ENCODE data around the gene SARS1. TPM values are rescaled to one million over a fixed set of nuclear protein-coding genes. Genes with fewer than 3 reads are reported as not detected.
"Not testable (repeated sequence)": the region's sequence is repeated elsewhere in the genome, so short reads cannot be mapped to it uniquely, and the experiment has no call there.

SARS1 gene
- total and polyA plus RNA-seq, 7 experiments from 2014 or later = 110 to 179 (median 135) TPM

- DNase-seq = no peak
These were observed 68.2 kb downstream of the SARS1 start for GRCh38 chr1:109281680-109282496.

GRCh38 chr1:109282497-109282951 lies 68.8 kb downstream of the SARS1 start:
- Mint-ChIP-seq H3K9me3 (no peaks in the 10 kb centered on the region), H3K36me3 (peaks cover 0 to 9% (median 0%) of the 10 kb centered on the region in 5 donors), H3K4me3 (peak overlapping the region; percentile 89 to 99 (median 96)), H3K27me3 (peaks cover 0 to 4% (median 0%) of the 10 kb centered on the region in 5 donors), H3K27ac (peak overlapping the region in 7 of 9 donors; percentile 55 to 93 (median 78)), H3K4me1 (peaks cover 6 to 31% (median 14%) of the 10 kb centered on the region in 7 donors)
- Histone ChIP-seq H3K4me3 (ENCODE audit: low read length) (peak overlapping the region; percentile 92), H3K9me3 (ENCODE audit: control insufficient read depth in 2 of 3, low read length in 3 of 3) (no peaks in the 10 kb centered on the region), H3K27ac (ENCODE audit: low read depth, low read length) (peak overlapping the region; percentile 65), H3K36me3 (ENCODE audit: control insufficient read depth in 2 of 3, insufficient read depth in 3 of 3, low read length in 3 of 3) (no peaks in the 10 kb centered on the region), H3K4me1 (ENCODE audit: control insufficient read depth in 2 of 2, insufficient read depth in 2 of 2, low read length in 2 of 2) (peaks cover 8 to 11% of the 10 kb centered on the region in 2 donors), H3K27me3 (ENCODE audit: control insufficient read depth in 2 of 2, insufficient read depth in 2 of 2, low read length in 2 of 2) (no peaks in the 10 kb centered on the region)
- ChIA-PET CTCF (interaction anchor here (0.7 to 4.5 kb wide), 6 partner anchors 20 to 250 kb away, joined by 3 to 22 read pairs (median 4); no protein-coding TSS in a partner anchor), POLR2A (interaction anchor here (1.3 to 1.7 kb wide), 5 partner anchors 69 to 752 kb away, joined by 4 to 5 read pairs (median 4); partner anchors contain the start of genes SARS1 and STRIP1)
- no peak for DNase-seq
- ATAC-seq = no peak
- intact Hi-C loops (cut with micrococcal nuclease) = loop anchor here in 1 of 2 donors (2.0 to 10.0 kb wide), 2 partner anchors 318 to 338 kb away; partner anchors contain the start of gene CLCC1

More at GRCh38 chr1:109281680-109282496, 68.2 kb downstream of the SARS1 start:
- H3K4me3 ChIP-seq (ENCODE audit: low read length) = no peak overlapping the region
- H3K4me1 Mint-ChIP-seq = peaks cover 6 to 36% (median 18%) of the 10 kb centered on the region in 7 donors
- no peak overlapping the region for H3K27ac ChIP-seq (ENCODE audit: low read depth, low read length)
- H3K4me3 Mint-ChIP-seq = peak overlapping the region; percentile 89 to 99 (median 96)
- H3K27me3 ChIP-seq (ENCODE audit: control insufficient read depth in 2 of 2, insufficient read depth in 2 of 2, low read length in 2 of 2) = no peaks in the 10 kb centered on the region
- H3K36me3 ChIP-seq (ENCODE audit: control insufficient read depth in 2 of 3, insufficient read depth in 3 of 3, low read length in 3 of 3) = no peaks in the 10 kb centered on the region
- no peaks in the 10 kb centered on the region for H3K9me3 ChIP-seq (ENCODE audit: control insufficient read depth in 2 of 3, low read length in 3 of 3)
- peaks cover 0 to 9% (median 0%) of the 10 kb centered on the region in 5 donors for H3K36me3 Mint-ChIP-seq
- peak overlapping the region in 2 of 9 donors; percentile 70 to 78 for H3K27ac Mint-ChIP-seq
- peaks cover 0 to 4% (median 0%) of the 10 kb centered on the region in 5 donors for H3K27me3 Mint-ChIP-seq
- CTCF ChIA-PET = interaction anchor here (1.0 to 5.5 kb wide), 5 partner anchors 110 to 250 kb away, joined by 4 to 62 read pairs (median 11); partner anchors contain the start of gene SORT1
- H3K9me3 Mint-ChIP-seq = no peaks in the 10 kb centered on the region
- POLR2A ChIA-PET = interaction anchor here (1.3 to 1.7 kb wide), 3 partner anchors 144 to 201 kb away, joined by 4 read pairs; no protein-coding TSS in a partner anchor
- peaks cover 8 to 11% of the 10 kb centered on the region in 2 donors for H3K4me1 ChIP-seq (ENCODE audit: control insufficient read depth in 2 of 2, insufficient read depth in 2 of 2, low read length in 2 of 2)
- ATAC-seq = no peak
- intact Hi-C loops (cut with micrococcal nuclease) = loop anchor here in 1 of 2 donors (2.0 to 10.0 kb wide), 2 partner anchors 317 to 339 kb away; partner anchors contain the start of gene CLCC1

GRCh38 chr1:109282952-109283747 lies 69.4 kb downstream of the SARS1 start, which contains the start of gene PSRC1:
PSRC1 (minus strand) TSS chr1:109283145.
- intact Hi-C loops (cut with micrococcal nuclease) = loop anchor here (1.0 to 10.0 kb wide), 11 partner anchors 20 to 338 kb away; partner anchors contain the start of genes ATXN7L2 (in 2 of the 2), CELSR2 (in 2 of the 2), SARS1 (in 2 of the 2) and CLCC1 (in 1 of the 2)
- peak within 1 kb of the TSS; percentile 92 for H3K4me3 ChIP-seq (ENCODE audit: low read length)

GRCh38 chr1:109283748-109284600 lies 70.3 kb downstream of the SARS1 start:
- ChIA-PET POLR2A (interaction anchor here (1.4 to 1.7 kb wide), 4 partner anchors 70 to 750 kb away, joined by 4 to 5 read pairs (median 4); partner anchors contain the start of genes SARS1 and STRIP1), CTCF (interaction anchor here (1.2 to 4.5 kb wide), 2 partner anchors 8 to 248 kb away, joined by 4 to 22 read pairs; no protein-coding TSS in a partner anchor)
- H3K27ac Mint-ChIP-seq = peak overlapping the region; percentile 55 to 94 (median 88)
- intact Hi-C loops (cut with micrococcal nuclease) = loop anchor here (1.0 to 10.0 kb wide), 11 partner anchors 21 to 337 kb away; partner anchors contain the start of genes ATXN7L2 (in 2 of the 2), CELSR2 (in 2 of the 2), SARS1 (in 2 of the 2) and CLCC1 (in 1 of the 2)
- H3K9me3 ChIP-seq (ENCODE audit: control insufficient read depth in 2 of 3, low read length in 3 of 3) = no peaks in the 10 kb centered on the region
- H3K4me3 ChIP-seq (ENCODE audit: low read length) = peak overlapping the region; percentile 92
- H3K27me3 Mint-ChIP-seq = peaks cover 0 to 15% (median 0%) of the 10 kb centered on the region in 5 donors
- H3K27ac ChIP-seq (ENCODE audit: low read depth, low read length) = peak overlapping the region; percentile 65
- ATAC-seq (no peak), DNase-seq (no peak)
- peaks cover 0 to 9% (median 0%) of the 10 kb centered on the region in 5 donors for H3K36me3 Mint-ChIP-seq
- H3K4me1 Mint-ChIP-seq = peaks cover 6 to 29% (median 14%) of the 10 kb centered on the region in 7 donors
- no peaks in the 10 kb centered on the region for H3K9me3 Mint-ChIP-seq
- H3K27me3 ChIP-seq (ENCODE audit: control insufficient read depth in 2 of 2, insufficient read depth in 2 of 2, low read length in 2 of 2) = no peaks in the 10 kb centered on the region
- peaks cover 8 to 11% of the 10 kb centered on the region in 2 donors for H3K4me1 ChIP-seq (ENCODE audit: control insufficient read depth in 2 of 2, insufficient read depth in 2 of 2, low read length in 2 of 2)
- peak overlapping the region; percentile 89 to 99 (median 96) for H3K4me3 Mint-ChIP-seq
- no peaks in the 10 kb centered on the region for H3K36me3 ChIP-seq (ENCODE audit: control insufficient read depth in 2 of 3, insufficient read depth in 3 of 3, low read length in 3 of 3)

More at GRCh38 chr1:109282952-109283747, 69.4 kb downstream of the SARS1 start, which contains the start of gene PSRC1:
- H3K36me3 Mint-ChIP-seq = peaks cover 0 to 9% (median 0%) of the 10 kb centered on the region in 5 donors
- no peaks in the 10 kb centered on the region for H3K27me3 ChIP-seq (ENCODE audit: control insufficient read depth in 2 of 2, insufficient read depth in 2 of 2, low read length in 2 of 2)
- peak within 1 kb of the TSS; percentile 65 for H3K27ac ChIP-seq (ENCODE audit: low read depth, low read length)
- CTCF ChIA-PET = interaction anchor here (0.7 to 4.5 kb wide), 8 partner anchors 9 to 249 kb away, joined by 3 to 22 read pairs (median 4); no protein-coding TSS in a partner anchor
- peaks cover 6 to 29% (median 14%) of the 10 kb centered on the region in 7 donors for H3K4me1 Mint-ChIP-seq
- POLR2A ChIA-PET = interaction anchor here (1.3 to 1.7 kb wide), 5 partner anchors 69 to 751 kb away, joined by 4 to 5 read pairs (median 4); partner anchors contain the start of genes SARS1 and STRIP1
- H3K27ac Mint-ChIP-seq = peak within 1 kb of the TSS; percentile 55 to 94 (median 88)
- H3K36me3 ChIP-seq (ENCODE audit: control insufficient read depth in 2 of 3, insufficient read depth in 3 of 3, low read length in 3 of 3) = no peaks in the 10 kb centered on the region
- no peaks in the 10 kb centered on the region for H3K9me3 Mint-ChIP-seq
- ATAC-seq = peak; percentile 98
- H3K4me3 Mint-ChIP-seq = peak within 1 kb of the TSS; percentile 89 to 99 (median 96)
- DNase-seq = peak; percentile 78 to 94 (median 88)
- no peaks in the 10 kb centered on the region for H3K9me3 ChIP-seq (ENCODE audit: control insufficient read depth in 2 of 3, low read length in 3 of 3)
- peaks cover 8 to 11% of the 10 kb centered on the region in 2 donors for H3K4me1 ChIP-seq (ENCODE audit: control insufficient read depth in 2 of 2, insufficient read depth in 2 of 2, low read length in 2 of 2)
- peaks cover 0 to 8% (median 0%) of the 10 kb centered on the region in 5 donors for H3K27me3 Mint-ChIP-seq

- POLR2A ChIA-PET; H3K36me3 ChIP-seq (ENCODE audit: control insufficient read depth in 2 of 3, insufficient read depth in 3 of 3, low read length in 3 of 3); DNase-seq; H3K27me3 ChIP-seq (ENCODE audit: control insufficient read depth in 2 of 2, insufficient read depth in 2 of 2, low read length in 2 of 2); H3K4me3 Mint-ChIP-seq; H3K27ac ChIP-seq (ENCODE audit: low read depth, low read length); H3K36me3 Mint-ChIP-seq; H3K9me3 ChIP-seq (ENCODE audit: control insufficient read depth in 2 of 3, low read length in 3 of 3); ATAC-seq; H3K9me3 Mint-ChIP-seq; H3K4me3 ChIP-seq (ENCODE audit: low read length): not testable (repeated sequence)
- intact Hi-C loops (cut with micrococcal nuclease) = loop anchor here in 1 of 2 donors (10.0 kb wide), 1 partner anchor 322 kb away; the partner anchor contains the start of gene CLCC1
- Mint-ChIP-seq H3K27me3 (peaks cover 0 to 15% (median 0%) of the 10 kb centered on the region in 5 donors), H3K27ac (peak overlapping the region in 1 of 9 donors; percentile 51), H3K4me1 (peaks cover 6 to 21% (median 14%) of the 10 kb centered on the region in 7 donors)
- H3K4me1 ChIP-seq (ENCODE audit: control insufficient read depth in 2 of 2, insufficient read depth in 2 of 2, low read length in 2 of 2) = peaks cover 8 to 11% of the 10 kb centered on the region in 2 donors
- CTCF ChIA-PET = interaction anchor here (1.4 kb wide), 1 partner anchor 73 kb away, joined by 3 read pairs; the partner anchor contains the start of gene SARS1
These were observed 73.0 kb downstream of the SARS1 start for GRCh38 chr1:109286762-109287161.
